Stimulated activated CD8-positive, alpha-beta memory T cell treated with anti-CD3 and anti-CD28 coated beads, Interleukin-7, amount 100 ng/mL, for 48 hours (primary cell): ENCODE results near the gene SH3RF3.

Source experiments
- DNase-seq, 2 donors: peaks; one replicate each; pipeline ENCODE4 v3.0.0-alpha.2; 2020; ENCODE audit warnings: low read depth in 1 of 2; ENCODE audit errors: extremely low read depth in 1 of 2

Gene SH3RF3

DNA sequence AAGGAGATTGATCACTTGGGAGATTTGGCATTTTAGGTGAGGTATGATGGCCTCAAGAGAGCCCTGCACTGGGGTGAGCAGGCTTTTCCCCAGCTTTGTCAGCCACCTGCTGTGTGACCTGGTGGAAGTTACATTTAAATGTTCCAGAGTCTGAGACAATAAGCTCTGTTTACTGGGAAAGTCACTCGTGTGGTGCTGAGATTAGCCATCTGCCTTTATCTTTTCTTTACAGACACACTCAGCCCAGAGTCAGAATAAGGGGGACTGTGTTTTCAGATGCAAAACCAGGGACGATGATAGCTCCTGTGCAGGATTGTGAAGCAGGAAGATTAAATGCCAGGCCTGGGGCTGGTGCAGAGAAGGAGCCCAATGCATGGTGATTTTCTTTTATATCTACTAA, 47.9 kb downstream of the SH3RF3 start:
- no peak for DNase-seq

- DNase-seq: no peak
These were observed 48.6 kb downstream of the SH3RF3 start for GRCh38 chr2:109177635-109178034.

- no peak for DNase-seq
These were observed 50.0 kb downstream of the SH3RF3 start for GRCh38 chr2:109178968-109179367.

DNA sequence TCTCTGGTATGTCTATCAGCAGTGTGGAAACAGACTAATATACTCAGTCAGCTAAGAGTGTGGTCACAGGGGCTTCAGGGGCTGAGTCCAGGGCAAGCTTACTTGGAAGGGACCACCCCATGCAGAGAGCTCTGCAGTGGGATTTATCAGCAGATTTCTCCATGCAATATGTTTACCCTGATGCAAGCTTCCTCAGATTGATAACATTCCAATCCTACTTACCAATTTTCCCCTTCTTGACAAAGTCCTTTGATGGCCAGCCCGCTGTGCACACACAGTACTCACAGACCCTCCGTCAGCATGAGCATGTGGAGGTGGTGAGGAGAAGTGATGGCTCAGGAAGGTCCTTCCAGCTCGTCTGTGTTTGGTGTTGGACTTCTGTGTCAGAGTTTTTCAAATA, 51.8 kb downstream of the SH3RF3 start:
- no peak for DNase-seq

GRCh38 chr2:109182426-109182825, 53.4 kb downstream of the SH3RF3 start:
- no peak for DNase-seq

GRCh38 chr2:109183871-109184270, 54.9 kb downstream of the SH3RF3 start:
- DNase-seq: no peak

- DNase-seq: no peak
These were observed 55.4 kb downstream of the SH3RF3 start for GRCh38 chr2:109184368-109184767.

DNA sequence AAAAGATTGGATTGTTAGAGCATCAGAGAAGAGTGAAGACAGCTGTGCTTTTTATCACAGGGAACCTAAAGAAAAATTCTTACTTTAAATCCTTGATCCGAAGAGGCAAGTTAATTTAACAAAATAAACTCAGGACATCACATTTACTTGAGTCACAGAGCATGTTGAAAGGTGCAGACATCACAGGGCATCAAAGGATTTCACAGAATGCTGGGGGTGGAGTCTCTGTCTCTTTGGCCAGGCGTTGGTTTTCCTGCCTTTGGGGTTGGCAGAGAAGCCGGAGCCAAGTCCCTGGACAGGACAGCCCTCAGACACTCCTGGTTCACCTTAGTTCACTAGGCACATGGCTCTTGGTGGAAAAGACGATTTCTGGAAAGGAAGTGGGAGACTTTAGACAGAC, 56.3 kb downstream of the SH3RF3 start:
- no peak for DNase-seq

- DNase-seq: no peak
These were observed 57.0 kb downstream of the SH3RF3 start for GRCh38 chr2:109185821-109186570.

DNA sequence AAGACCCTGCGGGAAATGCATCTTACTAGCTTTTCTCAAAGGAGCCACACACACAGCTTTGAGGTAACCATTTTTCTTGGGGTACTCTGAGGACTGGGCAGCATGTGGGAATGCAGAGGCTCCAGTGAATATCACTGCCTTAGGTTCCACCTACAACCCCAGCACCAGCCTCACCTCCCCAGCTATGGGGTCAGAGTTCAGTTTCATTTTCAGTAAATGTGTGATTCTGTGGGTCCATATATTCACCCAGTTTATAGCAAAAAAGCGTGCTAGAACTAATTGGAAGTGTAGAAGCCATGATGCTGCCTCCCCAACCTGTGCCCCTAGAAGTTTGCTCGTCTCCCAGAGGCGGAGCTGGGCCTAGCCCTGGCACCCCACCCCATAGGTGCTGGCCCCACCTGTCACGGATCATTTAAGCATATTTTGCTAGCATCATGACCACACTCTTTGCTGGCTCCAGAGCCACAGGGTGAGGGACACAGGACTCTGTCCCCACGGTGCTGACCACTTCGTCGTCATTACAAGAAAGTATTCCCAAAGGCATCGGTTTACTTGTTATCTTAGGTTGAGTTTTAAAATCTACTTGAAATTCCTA, 57.7 kb downstream of the SH3RF3 start:
- DNase-seq: no peak

- DNase-seq: no peak
These were observed 58.9 kb downstream of the SH3RF3 start for GRCh38 chr2:109187711-109188495.

DNA sequence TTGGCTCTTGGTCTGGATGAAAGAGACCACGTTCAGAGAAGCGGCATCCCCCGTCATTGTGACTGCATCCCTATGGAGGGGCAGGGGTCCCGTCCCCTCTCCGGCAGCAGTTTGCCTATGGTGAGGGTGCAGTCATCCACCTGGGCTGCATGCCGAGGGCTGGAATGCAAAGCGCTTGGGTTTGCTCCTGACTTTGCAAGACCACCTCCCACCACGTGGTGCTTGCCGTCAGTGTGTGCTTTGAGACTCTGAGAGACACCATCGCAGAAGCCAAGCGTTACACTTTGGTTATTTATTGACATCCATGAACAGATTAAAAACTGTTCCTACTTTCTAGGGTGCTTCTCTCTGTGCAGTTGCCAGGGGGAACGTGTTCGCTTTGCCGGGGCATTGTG, 59.5 kb downstream of the SH3RF3 start:
- DNase-seq: no peak

- DNase-seq: no peak
These were observed 59.9 kb downstream of the SH3RF3 start for GRCh38 chr2:109188898-109189297.

DNA sequence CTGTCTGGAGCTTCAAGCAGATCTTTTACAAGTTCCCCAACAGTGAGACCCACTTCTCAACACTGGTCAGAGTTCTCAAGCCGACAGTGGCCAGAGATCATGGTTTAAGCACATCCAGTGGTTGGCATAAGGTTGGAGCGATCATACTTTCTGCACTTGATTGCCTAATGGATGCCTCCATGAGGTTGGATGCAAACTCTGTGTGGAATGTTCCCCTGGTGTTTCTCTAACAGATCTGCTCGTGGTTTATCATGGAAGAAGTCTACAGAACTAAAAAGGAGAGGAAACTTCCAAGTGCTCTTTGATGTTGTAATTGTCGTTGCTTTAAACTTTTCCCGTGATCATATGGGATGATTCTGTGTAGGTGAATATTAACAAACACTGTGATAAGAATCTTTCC, 60.7 kb downstream of the SH3RF3 start:
- no peak for DNase-seq

GRCh38 chr2:109193807-109194619, 65.0 kb downstream of the SH3RF3 start:
- no peak for DNase-seq

- DNase-seq: no peak
These were observed 65.6 kb downstream of the SH3RF3 start for GRCh38 chr2:109194620-109194937.

GRCh38 chr2:109195193-109196045, 66.4 kb downstream of the SH3RF3 start:
- DNase-seq: no peak

DNA sequence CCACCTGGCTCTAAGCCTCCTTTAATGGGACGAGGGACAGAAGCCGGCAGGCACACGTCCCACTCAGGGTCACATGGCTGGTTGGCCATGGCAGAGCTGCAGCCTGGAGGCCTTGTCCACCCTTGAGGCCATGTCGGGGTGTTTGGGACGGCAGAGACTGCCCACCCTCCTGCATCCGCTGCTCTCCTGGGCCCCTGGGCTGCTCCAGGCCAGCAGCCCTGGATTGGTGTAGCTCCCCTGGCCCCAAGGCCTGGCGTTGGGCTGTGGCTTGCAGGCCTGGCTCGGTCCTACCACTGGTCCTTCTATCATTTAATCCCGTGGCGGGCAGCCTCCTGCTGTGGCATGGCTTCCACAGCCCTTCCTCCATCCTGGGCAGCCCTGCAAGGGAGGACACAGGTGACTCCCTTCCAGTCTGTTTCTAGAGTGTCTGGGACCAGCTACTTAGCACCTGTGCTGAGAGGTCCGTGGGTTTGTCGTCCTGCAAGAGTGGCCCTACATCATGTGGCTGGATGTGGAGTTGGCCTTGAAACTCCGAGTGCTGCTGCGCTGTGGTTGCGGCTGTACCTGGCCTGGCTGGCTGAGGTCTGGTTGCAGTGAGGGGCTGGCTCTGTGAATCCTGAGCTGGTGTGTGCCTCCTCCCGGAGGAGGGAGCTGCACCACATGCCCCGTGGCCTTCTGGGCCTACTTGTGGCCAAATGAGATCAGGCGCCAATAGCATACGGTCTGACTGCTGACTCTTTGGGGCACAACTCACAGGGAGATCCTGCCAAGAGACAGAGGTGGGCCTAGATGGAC, 67.3 kb downstream of the SH3RF3 start:
- no peak for DNase-seq
